BLaER1 treated with 17β-estradiol and CSF1 and Interleukin-3, amounts not matched to agents 10 nM and 100 nM (cell line): ENCODE data around the gene VPS8.

Experiments
- H3K27ac ChIP-seq, 11 experiments: shearing (Covaris generic); formaldehyde crosslinking; 2 replicates each; pipeline ENCODE4 v1.8.1; 2022
- H3K27me3 ChIP-seq, 11 experiments: shearing (Covaris generic); formaldehyde crosslinking; 2 replicates each; pipeline ENCODE4 v1.8.1; 2022
- H3K36me3 ChIP-seq, 11 experiments: shearing (Covaris generic); formaldehyde crosslinking; 2 replicates each; pipeline ENCODE4 v1.8.1; 2022
- H3K4me1 ChIP-seq, 10 experiments: shearing (Covaris generic); formaldehyde crosslinking; 2 replicates each; pipeline ENCODE4 v1.8.1; 2022
- H3K4me2 ChIP-seq, 11 experiments: shearing (Covaris generic); formaldehyde crosslinking; 2 replicates each; pipeline ENCODE4 v1.8.1; 2022
- H3K4me3 ChIP-seq, 10 experiments: shearing (Covaris generic); formaldehyde crosslinking; 2 replicates each; pipeline ENCODE4 v1.8.1; 2022
- H3K9ac ChIP-seq, 11 experiments: shearing (Covaris generic); formaldehyde crosslinking; 2 replicates each; pipeline ENCODE4 v1.8.1; 2022
- H3K9me3 ChIP-seq, 11 experiments: shearing (Covaris generic); formaldehyde crosslinking; replicated peaks in 1 of 11; 2 replicates each; pipeline ENCODE4 v1.8.1; 2022
- H4K20me1 ChIP-seq, 11 experiments: shearing (Covaris generic); formaldehyde crosslinking; 2 replicates each; pipeline ENCODE4 v1.8.1; 2022
- Cebpa-rat ChIP-seq, 11 experiments: shearing (Covaris generic); IDR thresholded peaks; 2 replicates each; pipeline ENCODE4 v1.8.1; 2022

VPS8 gene

DNA sequence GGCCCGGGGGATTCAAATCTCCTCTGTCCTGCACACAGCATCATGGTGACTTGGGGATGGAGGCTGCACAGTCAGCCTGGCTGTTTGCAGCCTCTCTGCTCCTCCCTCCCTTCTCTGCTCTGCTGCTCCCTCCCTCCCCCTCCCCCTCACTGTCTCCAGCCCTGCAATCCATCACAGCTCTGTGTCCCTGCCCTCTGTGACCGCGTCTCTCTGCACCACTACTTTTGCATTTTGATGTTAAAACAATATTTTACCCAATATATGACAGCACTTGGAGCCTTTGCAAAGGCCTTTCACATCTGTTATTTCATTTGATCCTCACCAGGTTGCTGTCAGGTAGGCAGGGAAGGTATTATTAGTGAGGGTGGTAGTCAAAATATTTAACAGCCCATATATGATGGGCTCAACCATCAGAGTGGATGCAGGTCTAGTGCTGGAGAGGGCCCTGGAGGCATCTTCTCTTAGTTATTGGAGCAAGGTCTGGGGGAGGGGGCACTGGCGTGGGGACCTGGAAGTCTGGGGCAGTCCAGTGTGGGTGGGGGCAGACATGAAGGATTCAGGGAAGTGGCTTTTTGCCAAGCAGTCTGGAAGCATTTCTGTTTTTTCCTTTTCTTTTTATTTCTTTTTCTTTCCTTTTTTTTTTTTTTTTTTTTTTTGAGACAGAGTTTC, 16.3 kb upstream of the VPS8 start:
- no peak for TF ChIP-seq Cebpa-rat (IDR thresholded peaks at IDR 0.05)
- peak overlapping the region; percentile 29 to 70 (median 59); a peak in 21 of 22 replicates for H3K4me2 ChIP-seq

DNA sequence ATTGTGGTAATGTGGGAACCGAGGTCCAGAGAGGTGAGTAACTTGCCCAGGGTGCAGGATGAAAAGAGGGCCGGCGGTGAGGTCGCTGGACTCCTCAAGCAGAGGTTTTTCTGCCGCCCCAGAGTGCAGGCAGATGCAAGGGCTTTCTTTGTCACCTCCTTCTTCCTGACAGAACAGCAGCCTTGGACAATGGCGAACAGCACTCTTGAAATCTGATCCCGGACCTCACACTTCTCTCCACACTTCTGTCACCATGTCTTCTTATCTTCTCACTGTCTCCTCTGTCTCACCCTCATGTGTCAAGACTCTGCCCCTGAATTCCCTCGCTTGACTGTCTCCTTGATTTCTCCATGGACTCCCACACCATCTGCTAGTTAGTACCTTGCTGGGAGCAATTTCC, 15.4 kb upstream of the VPS8 start:
- no peak overlapping the region for H3K27ac ChIP-seq
- no peak for TF ChIP-seq Cebpa-rat (IDR thresholded peaks at IDR 0.05)
- peaks cover 0 to 8% (median 0%) of the 10 kb centered on the region in 11 experiments; a peak in 8 of 22 replicates for H3K9me3 ChIP-seq
- H3K27me3 ChIP-seq, result no peaks in the 10 kb centered on the region
- H3K4me3 ChIP-seq, result no peak overlapping the region
- no peak overlapping the region for H3K9ac ChIP-seq
- H3K4me2 ChIP-seq, result peak overlapping the region in 9 of 11 experiments; percentile 29 to 70 (median 59); a peak in 15 of 22 replicates
- peaks cover 14 to 23% (median 21%) of the 10 kb centered on the region in 10 experiments; a peak in 19 of 20 replicates for H3K4me1 ChIP-seq
- no peaks in the 10 kb centered on the region for H4K20me1 ChIP-seq
- no peaks in the 10 kb centered on the region for H3K36me3 ChIP-seq

More for the DNA sequence above, 16.3 kb upstream of the VPS8 start:
- Histone ChIP-seq H4K20me1 (no peaks in the 10 kb centered on the region), H3K4me3 (no peak overlapping the region), H3K9me3 (peaks cover 0 to 8% (median 0%) of the 10 kb centered on the region in 11 experiments; a peak in 8 of 22 replicates), H3K9ac (peak overlapping the region in 1 of 11 experiments; percentile 18; a peak in 1 of 22 replicates), H3K27me3 (no peaks in the 10 kb centered on the region), H3K27ac (no peak overlapping the region), H3K4me1 (peaks cover 14 to 28% (median 22%) of the 10 kb centered on the region in 10 experiments; a peak in 19 of 20 replicates), H3K36me3 (no peaks in the 10 kb centered on the region)

GRCh38 chr3:184796954-184797353, 15.0 kb upstream of the VPS8 start:
- Histone ChIP-seq H3K27ac (no peak overlapping the region), H3K9me3 (peaks cover 0 to 8% (median 0%) of the 10 kb centered on the region in 11 experiments; a peak in 8 of 22 replicates), H3K27me3 (no peaks in the 10 kb centered on the region), H3K4me1 (peaks cover 14 to 23% (median 21%) of the 10 kb centered on the region in 10 experiments; a peak in 19 of 20 replicates), H3K4me3 (no peak overlapping the region), H3K9ac (no peak overlapping the region), H4K20me1 (no peaks in the 10 kb centered on the region), H3K36me3 (no peaks in the 10 kb centered on the region), H3K4me2 (peak overlapping the region in 4 of 11 experiments; percentile 50 to 70 (median 61); a peak in 4 of 22 replicates)
- no peak for TF ChIP-seq Cebpa-rat (IDR thresholded peaks at IDR 0.05)

GRCh38 chr3:184798120-184798519, 13.8 kb upstream of the VPS8 start:
- Histone ChIP-seq H3K27ac (no peak overlapping the region), H4K20me1 (no peaks in the 10 kb centered on the region), H3K27me3 (no peaks in the 10 kb centered on the region), H3K4me3 (no peak overlapping the region), H3K9ac (no peak overlapping the region), H3K4me2 (no peak overlapping the region), H3K9me3 (peaks cover 0 to 6% (median 0%) of the 10 kb centered on the region in 11 experiments; a peak in 8 of 22 replicates), H3K36me3 (no peaks in the 10 kb centered on the region), H3K4me1 (peaks cover 14 to 27% (median 22%) of the 10 kb centered on the region in 10 experiments; a peak in 19 of 20 replicates)
- no peak for TF ChIP-seq Cebpa-rat (IDR thresholded peaks at IDR 0.05)

DNA sequence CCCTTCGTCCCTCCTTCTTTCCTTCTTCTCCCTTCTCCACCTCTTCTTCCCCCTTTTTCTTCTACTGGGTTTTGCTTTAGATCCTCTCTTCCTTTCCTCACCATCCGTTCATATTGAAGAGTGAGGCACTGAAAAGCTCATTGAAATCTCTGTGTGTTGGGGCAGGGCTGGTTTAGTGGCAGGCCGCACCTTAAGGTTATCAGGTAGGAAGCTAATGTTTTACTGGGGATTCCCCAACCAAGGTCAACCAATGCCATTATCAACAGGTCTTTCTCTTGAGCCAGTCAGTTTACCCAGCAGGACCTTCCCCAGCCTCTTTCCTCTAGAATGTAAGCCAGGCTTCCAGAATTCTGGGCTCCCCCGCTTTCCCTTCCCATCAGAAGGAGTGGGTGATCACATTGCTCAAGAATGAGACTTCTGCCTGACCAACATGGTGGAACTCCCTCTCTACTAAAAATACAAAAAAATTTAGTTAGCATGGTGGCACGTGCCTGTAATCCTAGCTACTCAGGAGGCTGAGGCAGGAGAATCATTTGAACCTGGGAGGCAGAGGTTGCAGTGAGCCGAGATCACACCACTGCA, 11.5 kb upstream of the VPS8 start:
- Histone ChIP-seq H3K4me1 (peaks cover 18 to 42% (median 29%) of the 10 kb centered on the region in 10 experiments), H3K4me2 (no peak overlapping the region), H3K27me3 (no peaks in the 10 kb centered on the region)

GRCh38 chr3:184801241-184801785, 10.7 kb upstream of the VPS8 start:
- no peak for TF ChIP-seq Cebpa-rat (IDR thresholded peaks at IDR 0.05)
- Histone ChIP-seq H3K4me1 (peaks cover 12 to 42% (median 27%) of the 10 kb centered on the region in 10 experiments; a peak in 19 of 20 replicates), H3K4me2 (no peak overlapping the region), H3K36me3 (no peaks in the 10 kb centered on the region), H4K20me1 (no peaks in the 10 kb centered on the region), H3K9ac (no peak overlapping the region), H3K27me3 (no peaks in the 10 kb centered on the region), H3K27ac (no peak overlapping the region), H3K9me3 (no peaks in the 10 kb centered on the region), H3K4me3 (no peak overlapping the region)

More for the DNA sequence above, 11.5 kb upstream of the VPS8 start:
- no peaks in the 10 kb centered on the region for H4K20me1 ChIP-seq
- H3K4me3 ChIP-seq, result no peak overlapping the region
- H3K9ac ChIP-seq, result no peak overlapping the region
- no peaks in the 10 kb centered on the region for H3K9me3 ChIP-seq
- TF ChIP-seq Cebpa-rat (IDR thresholded peaks at IDR 0.05), result no peak
- no peak overlapping the region for H3K27ac ChIP-seq
- H3K36me3 ChIP-seq, result no peaks in the 10 kb centered on the region

DNA sequence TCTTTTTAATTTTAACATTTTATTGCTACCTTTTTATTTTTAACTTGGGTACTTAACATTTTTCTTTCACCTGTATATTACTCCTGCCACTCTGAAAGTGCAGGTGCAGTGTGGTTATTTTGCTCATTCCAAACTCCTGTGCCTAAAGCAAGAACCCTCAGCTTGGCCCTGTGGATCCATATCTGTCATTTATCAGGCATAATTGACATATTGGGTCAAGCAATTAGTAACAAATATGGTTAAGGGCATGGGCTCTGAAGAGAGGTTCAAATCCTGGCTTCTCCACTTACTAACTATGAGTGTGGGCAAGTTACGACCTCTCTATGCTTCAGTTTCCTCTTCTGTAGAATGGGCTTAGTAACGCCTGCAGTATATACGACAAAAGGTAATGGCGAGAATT, 9.8 kb upstream of the VPS8 start:
- no peak for TF ChIP-seq Cebpa-rat (IDR thresholded peaks at IDR 0.05)
- H3K4me2 ChIP-seq, result no peak overlapping the region
- H3K9me3 ChIP-seq, result no peaks in the 10 kb centered on the region
- peaks cover 12 to 43% (median 23%) of the 10 kb centered on the region in 10 experiments; a peak in 18 of 20 replicates for H3K4me1 ChIP-seq
- no peaks in the 10 kb centered on the region for H4K20me1 ChIP-seq
- H3K4me3 ChIP-seq, result no peak overlapping the region
- no peaks in the 10 kb centered on the region for H3K36me3 ChIP-seq
- no peak overlapping the region for H3K9ac ChIP-seq
- no peaks in the 10 kb centered on the region for H3K27me3 ChIP-seq
- no peak overlapping the region for H3K27ac ChIP-seq

- peak overlapping the region in 5 of 11 experiments; percentile 23 to 69 (median 58); a peak in 7 of 22 replicates for H3K9ac ChIP-seq
- peak overlapping the region in 8 of 11 experiments; percentile 2 to 84 (median 77); a peak in 15 of 22 replicates for H3K4me2 ChIP-seq
- peaks cover 12 to 51% (median 23%) of the 10 kb centered on the region in 10 experiments; a peak in 18 of 20 replicates for H3K4me1 ChIP-seq
- H3K27me3 ChIP-seq, result no peaks in the 10 kb centered on the region
- no peak for TF ChIP-seq Cebpa-rat (IDR thresholded peaks at IDR 0.05)
- H3K36me3 ChIP-seq, result no peaks in the 10 kb centered on the region
- peak overlapping the region in 7 of 11 experiments; percentile 25 to 89 (median 83); a peak in 14 of 22 replicates for H3K27ac ChIP-seq
- no peaks in the 10 kb centered on the region for H3K9me3 ChIP-seq
- H3K4me3 ChIP-seq, result no peak overlapping the region
- no peaks in the 10 kb centered on the region for H4K20me1 ChIP-seq
Measured at GRCh38 chr3:184804801-184805200, 7.2 kb upstream of the VPS8 start.
